ENCODE measurements around the gene SHC4.

The SHC4 gene

DNA sequence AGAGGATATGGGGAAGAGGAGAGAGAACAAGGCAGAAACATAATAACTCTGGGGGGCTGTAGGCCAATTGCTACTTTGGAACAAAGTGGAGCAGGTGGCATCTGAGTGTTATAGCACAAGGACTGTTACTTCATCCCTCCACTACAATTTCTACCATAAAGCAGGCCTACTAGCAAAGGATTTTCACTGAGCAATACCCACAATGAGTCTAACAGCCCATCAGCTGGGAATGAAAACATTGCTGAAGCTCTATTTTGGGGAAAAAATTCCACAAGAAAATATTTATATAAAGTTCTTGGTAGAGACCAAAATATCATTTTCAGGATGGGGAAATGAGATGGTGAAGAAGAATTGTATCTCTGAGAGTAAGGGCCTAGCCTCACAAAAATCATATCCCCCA is 3.6 kb upstream of the SHC4 start:
- DNase-seq (ENCODE audit: low read depth) = no peak

DNA sequence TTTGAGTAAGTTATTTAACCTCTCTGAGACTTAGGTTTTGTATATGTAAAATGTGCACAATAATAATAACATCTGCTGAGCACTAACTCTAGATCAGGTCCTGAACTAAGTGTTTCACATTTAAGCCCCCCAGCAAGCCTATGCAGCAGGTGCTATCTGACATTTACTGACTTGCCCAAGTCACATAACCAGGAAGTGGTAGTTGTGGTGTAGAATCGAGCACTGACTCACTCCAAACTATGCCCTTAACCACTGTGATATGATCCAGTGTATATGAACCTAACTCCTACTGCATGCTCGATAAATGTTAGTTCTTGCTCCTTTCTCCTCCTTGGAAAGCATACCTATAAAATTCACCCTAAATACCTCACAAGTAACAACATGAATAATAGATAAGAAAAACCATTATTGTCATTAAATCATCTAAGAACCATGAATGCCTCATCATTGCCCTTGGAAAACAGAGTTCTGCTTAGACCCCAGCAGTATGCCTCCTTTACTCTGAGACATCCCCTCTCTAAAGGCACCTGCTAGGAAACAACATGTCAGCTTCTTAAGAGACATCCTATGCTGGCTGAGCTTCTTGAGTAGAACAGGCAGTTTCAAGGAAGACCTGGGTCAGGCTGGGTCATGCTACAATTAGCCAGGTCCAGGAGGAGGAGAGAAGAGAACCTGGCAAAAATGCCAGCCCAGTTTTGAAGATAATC is 3.0 kb upstream of the SHC4 start:
- peak; percentile 84 for DNase-seq (ENCODE audit: low read depth)

DNA sequence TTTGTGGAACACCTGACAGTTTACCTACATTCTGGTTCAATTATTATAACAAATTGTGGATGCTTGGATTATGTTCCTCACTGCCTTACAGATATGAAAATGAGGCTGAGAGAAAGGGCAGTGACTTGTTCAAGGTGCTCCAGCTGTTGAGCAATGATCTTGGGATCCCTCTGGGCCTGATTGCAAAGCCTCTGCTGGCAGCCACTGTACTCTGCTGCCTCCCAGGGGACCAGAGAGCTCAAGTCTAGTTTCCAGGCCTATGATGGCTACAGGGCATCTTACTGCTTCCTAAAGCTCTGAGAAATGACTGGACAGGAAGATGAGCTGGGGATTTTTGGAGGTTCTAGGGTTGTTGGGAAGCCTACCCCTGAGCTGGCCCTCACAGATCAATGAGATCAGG is 2.3 kb upstream of the SHC4 start:
- DNase-seq (ENCODE audit: low read depth) = peak; percentile 80

- no peak for DNase-seq (ENCODE audit: low read depth)
Measured at GRCh38 chr15:48964898-48965297, 1.2 kb upstream of the SHC4 start.

DNA sequence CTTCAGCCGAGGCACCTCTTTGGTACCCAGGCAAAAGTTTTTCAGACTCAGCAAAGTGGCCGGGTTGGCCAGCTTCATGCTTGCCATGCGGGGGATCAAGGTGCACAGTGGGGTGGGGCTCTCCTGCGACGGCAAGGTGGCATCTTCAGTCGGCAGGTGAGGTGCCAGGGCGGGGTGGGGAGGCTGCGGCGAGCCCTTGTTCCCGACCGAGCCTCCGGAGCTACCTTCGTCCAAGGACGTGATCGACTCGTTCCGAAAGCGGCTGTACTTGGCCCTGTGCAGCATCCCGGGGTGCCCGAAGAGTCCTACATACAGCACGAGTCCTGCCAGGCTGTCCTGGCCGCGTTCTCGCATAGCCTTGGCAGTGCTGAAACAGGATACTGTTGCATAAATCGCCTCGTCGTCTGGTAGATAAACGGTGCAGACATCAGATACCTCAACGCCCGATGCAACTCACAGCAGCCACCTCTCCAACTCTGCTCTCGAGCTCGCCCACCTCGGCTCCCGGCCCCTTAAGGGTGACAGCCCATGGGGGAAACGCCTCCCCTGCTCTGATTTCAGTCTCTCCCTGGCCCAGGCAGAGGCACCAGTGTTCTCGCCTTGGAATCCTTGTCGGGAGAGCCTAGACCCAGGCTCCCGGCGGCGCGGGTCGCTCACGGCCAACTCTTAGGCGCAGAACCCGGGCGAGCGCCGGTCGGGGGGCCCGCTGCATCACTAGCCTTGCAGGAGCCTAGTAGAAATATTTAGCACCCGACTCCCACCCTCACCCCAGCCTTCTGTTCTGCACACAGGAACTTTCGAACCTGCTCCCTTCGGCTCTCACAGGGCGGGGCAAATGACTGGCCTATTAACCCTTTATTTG is 826 bp downstream of the SHC4 start:
- peak; percentile 61 for DNase-seq (ENCODE audit: low read depth)

DNA sequence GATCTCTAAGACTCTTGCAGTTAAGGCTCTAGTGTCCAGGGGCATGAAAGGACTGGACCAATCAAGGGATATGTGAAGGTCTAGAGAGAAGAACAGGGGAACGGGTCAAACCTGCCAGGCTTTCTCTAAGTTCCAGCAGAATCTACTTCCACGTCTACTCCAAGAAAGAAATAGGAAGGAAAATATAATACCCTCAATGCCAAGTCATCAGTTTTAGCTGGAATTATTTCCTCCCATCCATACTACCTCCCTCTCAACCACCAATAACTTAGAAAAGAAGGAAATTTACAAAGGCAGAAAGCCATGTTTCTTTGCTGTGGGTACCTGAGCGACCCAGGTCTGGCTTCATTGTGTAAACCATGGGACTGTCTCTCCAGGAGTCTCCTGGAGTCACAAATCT is 7.8 kb downstream of the SHC4 start:
- no peak for DNase-seq (ENCODE audit: low read depth)

DNA sequence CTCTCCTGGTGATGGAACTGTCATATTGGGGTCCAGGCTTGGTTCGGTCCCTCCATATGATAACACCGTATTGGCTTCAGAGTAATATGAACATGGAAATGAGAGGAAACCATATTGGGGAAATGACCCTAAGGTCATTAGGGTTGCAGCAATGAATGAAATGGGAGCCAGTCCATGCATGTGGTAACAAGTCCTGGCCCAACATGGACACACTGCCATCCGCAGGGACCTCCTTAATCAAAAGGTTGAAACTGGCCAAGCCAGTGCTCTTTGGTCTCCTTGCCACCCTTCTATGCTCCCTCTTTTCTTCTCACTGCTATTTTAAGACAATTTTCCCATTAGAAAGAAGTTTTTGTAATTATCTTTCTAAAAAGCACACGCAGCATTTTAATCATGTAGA is 8.3 kb downstream of the SHC4 start:
- no peak for DNase-seq (ENCODE audit: low read depth)

DNA sequence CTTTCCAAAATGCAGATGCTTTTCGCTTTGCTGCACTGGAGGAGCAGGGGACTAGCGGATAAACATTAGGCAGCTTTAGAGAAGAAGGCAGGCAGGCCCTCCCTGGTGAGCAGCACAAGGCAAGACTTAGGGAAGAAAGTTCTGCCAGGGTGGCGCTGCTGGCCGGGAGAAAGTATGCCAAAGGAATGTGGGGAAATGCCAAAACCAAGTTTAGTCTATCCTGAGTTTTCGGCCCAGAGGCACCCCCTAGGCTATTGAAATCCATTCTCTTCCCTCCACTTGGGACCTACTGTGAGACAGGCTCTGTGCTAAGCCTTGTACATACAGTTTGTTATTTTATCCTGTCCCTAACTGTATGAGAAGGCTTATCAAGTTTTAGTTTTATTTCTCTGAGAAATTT is 9.2 kb downstream of the SHC4 start:
- DNase-seq (ENCODE audit: low read depth) = peak; percentile 44

DNA sequence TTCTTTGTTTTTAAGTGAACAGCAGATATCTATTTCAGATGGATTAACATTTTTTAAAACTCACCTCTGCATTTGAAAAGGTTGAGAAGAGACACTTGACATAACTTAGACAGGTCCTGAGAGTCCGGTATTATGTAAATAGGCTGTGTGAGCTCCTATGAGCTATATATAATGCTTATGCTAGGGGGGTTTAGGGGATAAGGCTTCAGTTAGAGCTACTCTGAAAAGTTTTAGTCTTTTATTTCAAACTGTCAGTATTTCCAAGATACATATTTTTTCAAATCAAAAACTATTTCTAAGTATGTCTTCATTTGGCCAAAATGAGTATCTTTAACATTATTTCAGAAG is 16.9 kb downstream of the SHC4 start:
- no peak for DNase-seq (ENCODE audit: low read depth)

- DNase-seq (ENCODE audit: low read depth) = peak; percentile 86
Measured at GRCh38 chr15:48946074-48946839, 17.5 kb downstream of the SHC4 start.

GRCh38 chr15:48945386-48945785 is 18.3 kb downstream of the SHC4 start:
- DNase-seq (ENCODE audit: low read depth) = no peak

- no peak for DNase-seq (ENCODE audit: low read depth)
Measured at GRCh38 chr15:48941904-48942303, 21.8 kb downstream of the SHC4 start.

DNA sequence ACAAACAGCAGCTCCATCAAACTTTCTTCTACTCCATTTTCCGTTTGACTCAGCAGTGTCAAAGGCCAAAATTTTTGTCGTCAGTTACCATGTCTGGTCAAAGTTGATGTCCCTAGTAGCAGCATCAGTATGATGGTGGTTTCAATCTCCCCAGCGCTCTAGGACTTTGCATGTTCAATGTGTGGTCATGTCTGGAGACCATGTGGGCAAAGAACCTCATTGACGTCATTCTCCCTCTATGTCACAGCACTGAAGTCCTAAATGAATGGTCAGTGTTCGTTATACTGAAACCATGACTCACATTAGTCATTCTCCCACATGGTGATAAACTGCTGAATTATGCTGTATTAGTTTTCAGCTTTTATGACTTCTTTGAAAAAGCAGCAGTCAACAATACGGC is 23.2 kb downstream of the SHC4 start:
- peak; percentile 99 for DNase-seq (ENCODE audit: low read depth)

DNA sequence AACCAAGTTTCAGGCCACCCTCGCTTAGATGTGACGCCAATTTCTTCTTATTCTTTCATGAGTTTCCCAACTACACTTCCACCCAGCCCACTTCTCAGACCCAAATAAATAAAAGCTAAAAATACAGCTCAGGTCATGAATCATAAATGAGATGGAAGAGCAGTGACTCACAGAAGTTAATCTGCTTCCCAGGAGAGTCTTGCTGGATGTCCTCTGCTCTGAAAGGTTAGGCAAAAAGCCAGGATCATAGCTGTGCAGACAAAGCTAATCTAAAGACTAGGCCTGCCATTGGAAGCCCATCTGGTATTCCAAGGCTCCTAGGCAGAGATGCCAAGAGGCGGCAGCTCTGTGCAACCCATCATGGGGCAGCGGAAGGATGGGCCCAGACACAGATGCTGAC is 24.1 kb downstream of the SHC4 start:
- DNase-seq (ENCODE audit: low read depth) = peak; percentile 96

- DNase-seq (ENCODE audit: low read depth) = no peak
Measured at GRCh38 chr15:48937886-48938285, 25.8 kb downstream of the SHC4 start.

DNA sequence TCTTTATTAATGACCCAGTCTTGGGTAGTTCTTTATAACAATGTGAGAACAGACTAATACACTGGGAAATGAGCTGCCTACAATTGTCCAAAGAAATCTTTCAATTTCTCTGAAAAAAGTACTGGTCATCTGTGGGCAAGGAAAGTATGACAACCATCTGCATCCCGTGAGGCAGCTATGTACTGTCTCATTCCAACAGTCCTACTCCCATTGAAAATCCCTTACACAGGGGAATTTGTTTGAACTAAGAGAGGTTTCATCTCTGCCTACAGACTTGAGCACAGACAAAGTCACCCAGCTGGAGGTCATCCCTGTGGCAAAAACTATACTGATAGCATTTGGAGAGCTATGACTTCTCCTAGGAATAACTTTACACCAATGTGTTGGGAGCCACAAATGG is 27.1 kb downstream of the SHC4 start:
- DNase-seq (ENCODE audit: low read depth) = peak; percentile 45

GRCh38 chr15:48935236-48935635 is 28.5 kb downstream of the SHC4 start:
- DNase-seq (ENCODE audit: low read depth) = no peak

DNA sequence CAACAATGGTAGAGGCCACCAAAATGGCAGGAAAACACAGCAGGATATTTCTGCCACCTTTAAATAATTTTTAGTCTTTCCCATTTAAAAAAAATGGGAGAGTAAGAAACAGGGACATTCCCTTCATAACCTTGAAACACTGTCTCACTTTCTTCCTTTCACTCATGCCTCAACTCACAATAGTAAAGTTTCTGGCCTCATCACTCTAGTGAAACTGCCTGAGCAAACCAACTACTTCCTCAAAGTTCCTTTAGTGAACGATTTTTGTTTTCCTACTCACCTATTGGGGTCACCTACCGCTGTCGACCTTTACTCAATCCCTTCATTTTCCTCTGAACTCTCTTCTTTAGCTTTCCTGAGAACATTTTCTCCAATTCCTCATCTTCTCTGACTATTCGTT is 33.0 kb downstream of the SHC4 start:
- DNase-seq (ENCODE audit: low read depth) = no peak

- DNase-seq (ENCODE audit: low read depth) = no peak
Measured at GRCh38 chr15:48929661-48930060, 34.1 kb downstream of the SHC4 start.

- DNase-seq (ENCODE audit: low read depth) = peak; percentile 39
Measured at GRCh38 chr15:48928877-48929538, 34.7 kb downstream of the SHC4 start.

DNA sequence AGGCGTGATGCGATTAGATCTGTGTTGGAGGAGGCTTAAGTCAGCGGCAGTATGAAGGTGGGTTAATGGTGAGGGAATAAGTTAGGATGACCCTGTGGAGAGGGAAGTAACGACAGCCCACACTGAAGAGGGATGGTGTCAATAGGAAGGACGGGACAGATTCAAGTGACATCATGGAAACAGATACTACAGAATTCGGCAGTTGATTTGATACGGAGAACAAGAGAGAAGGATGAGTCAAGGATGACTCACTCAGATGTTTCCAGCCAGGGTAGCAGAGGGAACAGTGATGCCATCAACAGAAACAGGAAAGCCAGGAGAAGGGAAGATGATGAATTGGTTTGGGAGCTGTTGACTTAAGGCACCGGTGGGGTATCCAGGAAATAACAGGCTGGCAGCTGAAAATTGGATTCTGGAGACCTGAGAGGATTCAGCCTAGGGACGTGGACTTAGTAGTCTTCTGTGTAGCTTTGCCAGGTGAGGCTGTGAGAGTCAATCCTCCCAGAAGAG is 38.0 kb downstream of the SHC4 start:
- DNase-seq (ENCODE audit: low read depth) = peak; percentile 95

Measured in ELR (cell line).